GM19240 (cell line): ENCODE results near the gene CPNE4.

Source experiments
- DNase-seq: peaks from one replicate; pipeline ENCODE4 v3.0.0; 2011; ENCODE audit warnings: low spot score; ENCODE audit not compliant: insufficient read length

The CPNE4 gene

GRCh38 chr3:131801566-131801965, 233.2 kb downstream of the CPNE4 start:
- DNase-seq: no peak

- no peak for DNase-seq
Observed at GRCh38 chr3:131797776-131798175, 237.0 kb downstream of the CPNE4 start.

GRCh38 chr3:131796558-131797198, 238.1 kb downstream of the CPNE4 start:
- no peak for DNase-seq

- DNase-seq: no peak
Observed at GRCh38 chr3:131796111-131796510, 238.7 kb downstream of the CPNE4 start.

- DNase-seq: no peak
Observed at GRCh38 chr3:131795390-131796090, 239.3 kb downstream of the CPNE4 start.

GRCh38 chr3:131794766-131795388, 239.9 kb downstream of the CPNE4 start:
- DNase-seq: no peak

- DNase-seq: no peak
Observed at GRCh38 chr3:131793870-131794269, 240.9 kb downstream of the CPNE4 start.

GRCh38 chr3:131789188-131789587, 245.6 kb downstream of the CPNE4 start:
- DNase-seq: no peak

GRCh38 chr3:131786386-131786785, 248.4 kb downstream of the CPNE4 start:
- DNase-seq: no peak

- no peak for DNase-seq
Observed at GRCh38 chr3:131782751-131783150, 252.1 kb downstream of the CPNE4 start.

GRCh38 chr3:131778526-131778925, 256.3 kb downstream of the CPNE4 start:
- no peak for DNase-seq

- no peak for DNase-seq
Observed at GRCh38 chr3:131775650-131776049, 259.2 kb downstream of the CPNE4 start.

- DNase-seq: no peak
Observed at GRCh38 chr3:131772269-131773026, 262.4 kb downstream of the CPNE4 start.

GRCh38 chr3:131762981-131763564, 271.7 kb downstream of the CPNE4 start:
- no peak for DNase-seq

- no peak for DNase-seq
Observed at GRCh38 chr3:131756405-131756804, 278.4 kb downstream of the CPNE4 start.

GRCh38 chr3:131755380-131755779, 279.4 kb downstream of the CPNE4 start:
- no peak for DNase-seq

GRCh38 chr3:131750256-131750655, 284.6 kb downstream of the CPNE4 start:
- no peak for DNase-seq

- DNase-seq: no peak
Observed at GRCh38 chr3:131749826-131750225, 285.0 kb downstream of the CPNE4 start.

GRCh38 chr3:131747466-131747865, 287.3 kb downstream of the CPNE4 start:
- DNase-seq: no peak

- no peak for DNase-seq
Observed at GRCh38 chr3:131744765-131745164, 290.0 kb downstream of the CPNE4 start.

- DNase-seq: no peak
Observed at GRCh38 chr3:131743126-131743525, 291.7 kb downstream of the CPNE4 start.

GRCh38 chr3:131739211-131739610, 295.6 kb downstream of the CPNE4 start:
- DNase-seq: no peak
